Measurements from ENCODE around the gene C1orf105.
A peak's percentile ranks its signal among the peaks of the same experiment; 100 is the strongest.

Gene C1orf105

DNA sequence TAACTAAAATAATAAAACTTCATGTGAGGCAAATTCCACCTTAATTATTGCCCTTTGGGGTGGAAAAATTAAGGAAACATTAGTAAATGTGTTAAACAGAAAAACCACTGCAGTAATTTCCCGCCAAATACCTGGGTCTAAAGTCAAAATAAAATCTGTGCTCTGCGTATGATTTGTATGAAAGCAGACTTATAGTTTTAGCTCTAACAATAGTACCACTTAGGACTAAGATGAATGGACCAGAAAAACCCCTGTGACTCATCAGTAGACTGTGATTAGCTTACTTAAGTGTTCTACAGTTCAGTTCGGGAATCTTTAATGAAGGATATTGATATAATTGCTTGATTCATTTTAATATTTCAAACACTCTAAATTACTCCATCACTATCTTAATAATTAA, 23.3 kb upstream of the C1orf105 start:
- no peak for DNase-seq (ENCODE audit: low spot score)

GRCh38 chr1:172397633-172398032, 22.9 kb upstream of the C1orf105 start:
- no peak for DNase-seq (ENCODE audit: low spot score)

DNA sequence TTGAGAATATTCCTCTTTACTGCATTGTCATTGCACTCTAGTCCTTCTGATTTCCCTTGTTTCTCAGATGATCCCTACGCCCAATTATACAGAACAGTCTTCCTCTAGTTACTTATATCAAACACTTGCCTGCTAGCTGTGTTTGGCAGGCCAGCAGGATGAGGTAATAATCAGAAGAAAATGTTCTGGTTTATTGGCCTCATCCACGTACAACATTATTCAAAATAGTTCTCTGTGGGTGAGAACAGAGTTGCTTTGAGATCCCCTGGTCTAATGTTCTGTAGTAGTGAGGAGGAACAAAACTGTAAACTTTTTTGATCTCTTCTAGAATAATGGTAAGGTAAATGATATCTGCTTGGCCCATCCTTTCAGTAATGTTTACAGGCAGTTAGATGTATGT, 22.3 kb upstream of the C1orf105 start:
- DNase-seq (ENCODE audit: low spot score): no peak

GRCh38 chr1:172398970-172399755, 21.3 kb upstream of the C1orf105 start:
- peak; percentile 81 for DNase-seq (ENCODE audit: low spot score)

GRCh38 chr1:172399756-172400721, 20.4 kb upstream of the C1orf105 start:
- DNase-seq (ENCODE audit: low spot score): no peak

GRCh38 chr1:172400722-172401105, 19.8 kb upstream of the C1orf105 start:
- DNase-seq (ENCODE audit: low spot score): no peak

DNA sequence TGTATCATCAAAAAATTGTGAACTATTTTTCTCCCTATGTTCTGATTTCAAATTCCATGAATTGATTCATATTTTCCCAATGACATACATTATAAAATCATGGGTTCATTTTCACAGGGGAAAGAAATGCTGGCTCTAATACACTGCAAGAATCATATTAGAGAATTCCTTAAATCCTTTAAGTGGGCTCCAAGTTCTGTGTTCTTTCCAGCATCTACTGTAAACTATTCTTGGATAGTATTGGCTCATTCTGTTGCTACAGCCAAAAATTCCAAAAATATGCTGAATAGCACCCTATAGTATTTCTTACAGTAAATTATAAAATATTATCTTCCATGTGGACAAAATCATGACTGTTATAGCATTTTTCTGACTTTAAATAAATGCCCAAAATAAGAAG, 19.0 kb upstream of the C1orf105 start:
- no peak for DNase-seq (ENCODE audit: low spot score)

DNA sequence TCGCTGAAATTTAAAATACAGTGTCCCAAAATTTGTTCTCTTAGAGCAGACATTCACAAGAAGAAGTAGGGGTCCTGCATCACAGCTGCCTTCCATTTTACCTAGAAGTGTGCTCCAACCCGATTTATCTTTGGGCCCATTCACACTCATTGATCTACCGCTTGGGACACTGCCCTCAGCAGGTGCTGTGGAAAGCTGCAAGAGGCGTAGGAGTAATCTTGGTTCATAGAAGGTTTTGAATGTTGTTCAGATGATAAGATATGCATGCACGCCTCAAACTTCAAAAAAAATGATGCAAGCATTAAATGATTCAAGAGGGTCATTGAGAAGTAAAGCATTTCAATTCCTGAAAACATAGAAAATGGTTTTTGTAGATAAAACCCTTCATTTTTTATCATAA, 18.6 kb upstream of the C1orf105 start:
- no peak for DNase-seq (ENCODE audit: low spot score)

DNA sequence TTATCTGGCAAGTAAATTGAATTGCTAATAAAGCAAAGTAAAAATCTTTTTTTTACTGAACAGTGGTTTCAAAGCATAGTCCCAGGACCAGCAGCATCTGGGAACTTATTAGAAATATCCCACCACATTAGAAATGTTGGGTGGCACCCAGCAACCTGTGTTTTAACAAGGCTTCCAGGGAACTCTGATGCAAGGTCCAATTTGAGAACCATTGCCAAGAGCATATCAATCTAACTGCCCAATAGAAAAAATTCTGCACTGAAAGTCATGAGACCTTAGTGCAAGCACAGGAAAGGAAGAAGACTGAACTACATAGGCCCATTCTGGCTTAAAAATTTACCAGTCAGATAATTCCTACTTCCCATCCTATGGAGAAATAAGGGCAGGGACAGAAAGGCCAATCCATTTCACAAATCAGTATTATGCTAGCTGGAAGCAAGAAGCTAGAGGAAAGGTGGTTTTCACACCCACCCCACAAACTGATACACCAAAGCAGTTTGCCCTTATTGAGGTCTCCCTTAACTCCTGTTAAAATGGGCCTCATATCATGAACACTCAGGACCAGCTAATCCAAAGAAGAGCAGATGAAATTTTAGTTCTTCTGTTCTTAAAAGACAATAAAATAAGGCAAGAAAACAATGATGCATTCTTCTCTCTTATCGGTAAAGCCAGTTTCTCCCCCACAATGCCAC, 17.5 kb upstream of the C1orf105 start:
- DNase-seq (ENCODE audit: low spot score): no peak

DNA sequence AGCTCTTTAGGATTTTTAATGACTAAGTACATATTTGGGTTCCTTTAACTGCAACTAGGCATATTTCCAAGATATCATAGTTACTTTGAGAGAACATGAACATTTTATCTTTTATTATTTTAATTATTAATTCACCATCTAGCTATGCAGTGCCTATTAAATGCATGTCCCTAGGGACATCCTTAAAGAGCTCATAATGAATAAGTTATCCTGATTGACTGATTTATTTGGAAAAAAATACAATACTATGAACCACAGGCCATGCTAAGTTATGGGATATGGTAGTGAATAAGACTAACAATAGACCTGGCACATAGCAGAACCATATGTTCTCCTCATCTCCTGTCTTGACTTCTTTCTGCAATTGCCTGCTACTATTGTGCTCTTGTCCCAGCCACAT, 16.4 kb upstream of the C1orf105 start:
- DNase-seq (ENCODE audit: low spot score): no peak

DNA sequence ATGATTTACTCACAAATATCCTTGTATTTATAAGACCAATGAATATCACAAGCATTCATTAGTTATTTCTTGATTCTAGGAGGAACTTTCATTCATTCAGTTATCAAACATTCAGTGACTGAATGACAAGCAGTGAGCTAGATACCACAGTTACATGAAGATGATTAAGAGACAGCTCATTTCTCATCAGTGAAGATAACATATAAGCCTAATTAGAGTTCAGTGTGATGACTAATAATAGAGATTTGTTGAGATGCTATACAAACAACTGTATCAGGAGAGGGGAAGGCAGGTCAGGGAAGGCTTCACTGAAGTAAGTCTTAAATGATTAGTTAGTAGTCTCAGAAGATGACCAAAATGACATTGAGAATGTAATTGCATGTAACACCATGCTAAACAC, 14.6 kb upstream of the C1orf105 start:
- DNase-seq (ENCODE audit: low spot score): no peak

GRCh38 chr1:172406968-172407367, 13.5 kb upstream of the C1orf105 start:
- no peak for DNase-seq (ENCODE audit: low spot score)

GRCh38 chr1:172408958-172409357, 11.5 kb upstream of the C1orf105 start:
- DNase-seq (ENCODE audit: low spot score): no peak

DNA sequence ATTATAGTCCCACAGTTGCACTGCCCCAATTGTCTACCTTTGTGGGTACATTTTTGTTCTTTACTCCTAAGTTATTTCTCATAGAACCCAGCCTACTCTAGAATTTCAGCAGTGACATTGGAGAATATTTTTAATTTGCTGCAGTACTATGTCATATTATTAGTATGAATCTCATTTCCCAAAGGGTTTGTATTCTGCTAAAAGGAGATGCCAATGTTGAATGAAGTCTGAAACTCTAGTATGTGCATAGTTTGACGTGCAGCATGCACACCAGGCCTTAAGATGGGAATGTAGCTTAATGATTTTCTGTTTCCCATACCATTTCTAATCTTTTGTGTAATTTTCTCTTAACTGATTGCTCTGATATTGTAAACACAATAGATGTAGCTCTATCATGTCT, 10.5 kb upstream of the C1orf105 start:
- no peak for DNase-seq (ENCODE audit: low spot score)

- DNase-seq (ENCODE audit: low spot score): no peak
Observed at GRCh38 chr1:172411791-172412338, 8.6 kb upstream of the C1orf105 start.

DNA sequence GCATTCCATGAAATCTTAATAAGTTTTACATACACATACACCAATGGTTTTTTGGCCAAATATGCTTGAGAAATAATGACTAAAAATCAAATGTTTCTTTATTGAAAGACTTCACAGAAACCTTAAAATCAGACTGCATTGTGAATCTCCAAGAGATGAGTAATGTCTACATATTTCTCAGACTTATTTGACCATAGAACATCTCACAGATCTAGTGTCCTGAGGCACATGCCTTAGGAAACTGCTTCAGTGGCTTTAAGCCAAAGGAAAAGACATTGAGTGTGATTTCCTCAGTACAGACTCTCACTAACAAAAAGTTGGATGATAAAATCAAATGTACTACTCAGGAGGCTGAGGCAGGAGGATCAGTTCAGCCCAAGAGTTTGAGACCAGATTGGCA, 6.2 kb upstream of the C1orf105 start:
- DNase-seq (ENCODE audit: low spot score): no peak

DNA sequence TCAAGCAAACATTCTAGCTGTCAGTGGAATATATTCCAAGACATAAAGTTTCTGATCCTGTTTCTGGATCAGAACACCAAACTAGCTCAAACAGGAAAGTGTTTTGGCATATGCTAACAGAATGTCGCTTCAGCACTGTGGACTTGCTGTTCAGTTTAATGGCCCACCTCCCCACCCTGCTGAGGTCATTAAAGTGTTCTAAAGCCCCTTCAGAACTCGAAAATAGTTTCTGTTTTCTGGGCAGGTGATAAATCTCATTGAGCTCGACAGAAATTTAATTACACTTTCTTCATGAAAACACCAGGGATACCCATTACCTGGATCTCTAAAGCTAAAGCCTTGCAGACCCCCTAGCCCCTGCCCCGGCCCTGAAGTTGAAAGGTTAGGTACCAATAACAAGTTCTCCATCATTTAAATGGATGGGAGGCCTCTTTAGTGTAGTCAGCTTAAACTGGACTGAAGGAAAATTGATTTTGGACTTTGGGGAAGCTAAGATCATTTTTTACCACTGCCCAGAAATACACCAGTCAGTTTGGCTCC, 3.9 kb upstream of the C1orf105 start:
- DNase-seq (ENCODE audit: low spot score): no peak

DNA sequence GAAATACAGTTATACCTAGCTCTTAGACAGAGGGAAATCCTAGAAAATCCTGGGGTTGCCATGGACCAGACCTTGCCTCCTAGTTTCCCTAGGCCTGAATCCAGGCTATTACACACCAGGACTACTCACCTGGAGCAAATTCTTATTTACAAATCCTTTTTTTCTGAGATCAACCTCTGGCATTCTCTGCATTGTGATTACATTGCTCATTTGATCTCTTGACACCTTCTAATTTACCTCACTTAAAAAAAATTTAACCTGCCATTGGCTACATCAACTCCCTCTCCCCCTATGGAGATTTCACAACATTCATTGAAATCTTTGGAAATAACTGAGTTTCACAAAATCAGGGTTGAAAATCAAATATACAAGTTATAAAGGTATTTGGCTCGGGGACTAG, 2.9 kb upstream of the C1orf105 start:
- DNase-seq (ENCODE audit: low spot score): no peak

- DNase-seq (ENCODE audit: low spot score): no peak
Observed at GRCh38 chr1:172421974-172422604, 1.6 kb downstream of the C1orf105 start.

- no peak for DNase-seq (ENCODE audit: low spot score)
Observed at GRCh38 chr1:172423336-172423735, 2.9 kb downstream of the C1orf105 start.

DNA sequence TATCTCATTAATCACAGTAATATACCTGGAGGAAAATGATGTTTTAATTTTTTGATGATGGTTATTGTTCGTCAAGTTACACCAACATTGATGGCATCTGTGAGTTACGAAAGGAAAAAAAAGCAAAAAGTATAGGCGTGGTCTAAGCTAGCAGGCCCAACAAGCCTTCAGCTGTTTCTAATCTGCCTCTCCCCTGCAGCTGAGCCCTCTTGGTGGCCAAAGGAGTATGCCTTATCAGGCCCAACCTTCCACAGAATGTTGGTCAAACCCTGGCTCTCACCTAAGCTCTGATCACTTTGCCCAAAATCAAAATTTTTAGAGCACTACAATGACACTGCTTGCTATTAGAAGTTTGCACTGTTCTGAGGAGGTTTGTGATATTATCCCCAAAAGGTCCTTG, 4.9 kb downstream of the C1orf105 start:
- no peak for DNase-seq (ENCODE audit: low spot score)

- no peak for DNase-seq (ENCODE audit: low spot score)
Observed at GRCh38 chr1:172427191-172427590, 6.7 kb downstream of the C1orf105 start.
